Progenitor cell of endocrine pancreas (in vitro differentiated cells): ENCODE measurements around the gene ZBTB18. TPM values are rescaled to one million over a fixed set of nuclear protein-coding genes. Genes with fewer than 3 reads are reported as not detected.

Experiments used
- DNase-seq: peaks from one replicate; pipeline ENCODE4 v3.0.0; 2021; ENCODE audit warnings: low spot score; ENCODE audit not compliant: unreplicated experiment
- H3K27ac Mint-ChIP-seq: 2 replicates; pipeline ENCODE4 v1.8.0; 2021; ENCODE audit warnings: mild to moderate bottlenecking, moderate library complexity, mixed read lengths
- H3K27me3 Mint-ChIP-seq: 2 replicates; pipeline ENCODE4 v1.8.0; 2021; ENCODE audit warnings: mixed read lengths
- H3K36me3 Mint-ChIP-seq: 2 replicates; pipeline ENCODE4 v1.8.0; 2022; ENCODE audit warnings: mixed read lengths; ENCODE audit not compliant: insufficient read depth
- H3K4me1 Mint-ChIP-seq: 2 replicates; pipeline ENCODE4 v1.8.0; 2021; ENCODE audit warnings: low read depth, mixed read lengths
- H3K4me3 Mint-ChIP-seq: 2 replicates; pipeline ENCODE4 v1.8.0; 2021; ENCODE audit warnings: low read depth, mild to moderate bottlenecking, moderate library complexity, mixed read lengths
- H3K9me3 Mint-ChIP-seq: 2 replicates; pipeline ENCODE4 v1.8.0; 2021; ENCODE audit warnings: low read depth, mixed read lengths
- CTCF ChIP-seq: fragments of 200-600 bp; sonication (generic); IDR thresholded peaks from one replicate; pipeline ENCODE4 v1.5.0; 2021; ENCODE audit warnings: antibody characterized with exemption, mild to moderate bottlenecking; ENCODE audit not compliant: unreplicated experiment
- total RNA-seq: library from RNA; stranded (reverse); gene quantifications from 2 replicates; pipeline ENCODE4 v1.2.1, GENCODE V29; 2021

ZBTB18 gene
- total RNA-seq, 1 donor from 2014 or later, result 32.3 TPM

DNA sequence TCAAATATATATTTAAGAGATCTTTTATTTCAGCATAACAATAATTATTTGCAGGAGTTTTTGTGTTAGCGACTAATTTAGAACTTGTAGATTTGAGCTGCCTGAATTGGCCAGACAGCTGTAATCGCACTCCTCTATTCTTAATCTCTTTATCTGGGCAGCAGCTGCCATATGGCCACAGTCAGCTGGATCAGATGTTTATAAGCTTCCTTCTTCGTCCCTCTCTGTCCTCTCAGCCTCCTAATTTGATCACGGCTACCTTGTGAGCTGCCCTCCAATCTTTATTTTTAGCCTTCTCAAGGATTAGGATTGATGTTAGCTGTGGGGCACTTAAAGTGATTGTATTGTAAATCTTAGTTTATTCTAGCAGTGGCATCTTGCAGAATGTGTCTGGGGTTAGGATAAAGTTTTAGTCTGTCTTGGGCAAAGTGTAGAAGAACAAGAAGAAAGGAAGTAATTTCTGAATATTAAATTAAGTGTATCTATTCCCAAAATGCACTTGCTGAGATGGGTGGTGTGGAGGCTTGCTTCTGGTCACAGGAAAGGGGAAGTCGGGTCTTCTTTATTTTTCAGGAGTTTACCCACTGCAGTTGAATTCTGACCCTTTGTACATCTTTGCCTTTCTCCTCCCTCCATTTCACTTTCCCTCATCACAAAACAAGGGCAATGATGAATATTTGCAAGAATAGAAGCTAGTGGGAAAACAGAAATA lies 1.1 kb downstream of the ZBTB18 start:
- H3K4me1 Mint-ChIP-seq, result peaks cover 22% of the 10 kb centered on the region
- no peaks in the 10 kb centered on the region for H3K27me3 Mint-ChIP-seq
- no peak for DNase-seq
- TF ChIP-seq CTCF, result no peak
- H3K27ac Mint-ChIP-seq, result no peak overlapping the region
- H3K4me3 Mint-ChIP-seq, result no peak overlapping the region
- H3K9me3 Mint-ChIP-seq, result no peaks in the 10 kb centered on the region
- peaks cover 9% of the 10 kb centered on the region for H3K36me3 Mint-ChIP-seq

- no peak overlapping the region for H3K4me3 Mint-ChIP-seq
- TF ChIP-seq CTCF, result no peak
- peaks cover 9% of the 10 kb centered on the region for H3K36me3 Mint-ChIP-seq
- no peak for DNase-seq
- H3K27ac Mint-ChIP-seq, result no peak overlapping the region
- H3K9me3 Mint-ChIP-seq, result no peaks in the 10 kb centered on the region
- no peaks in the 10 kb centered on the region for H3K27me3 Mint-ChIP-seq
- peaks cover 19% of the 10 kb centered on the region for H3K4me1 Mint-ChIP-seq
Observed at GRCh38 chr1:244052728-244053312, 1.7 kb downstream of the ZBTB18 start.

DNA sequence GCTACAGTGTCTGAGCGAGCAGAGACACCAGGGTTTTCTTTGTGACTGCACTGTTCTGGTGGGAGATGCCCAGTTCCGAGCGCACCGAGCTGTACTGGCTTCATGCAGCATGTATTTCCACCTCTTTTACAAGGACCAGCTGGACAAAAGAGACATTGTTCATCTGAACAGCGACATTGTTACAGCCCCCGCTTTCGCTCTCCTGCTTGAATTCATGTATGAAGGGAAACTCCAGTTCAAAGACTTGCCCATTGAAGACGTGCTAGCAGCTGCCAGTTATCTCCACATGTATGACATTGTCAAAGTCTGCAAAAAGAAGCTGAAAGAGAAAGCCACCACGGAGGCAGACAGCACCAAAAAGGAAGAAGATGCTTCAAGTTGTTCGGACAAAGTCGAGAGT lies 2.7 kb downstream of the ZBTB18 start:
- Mint-ChIP-seq H3K36me3 (peaks cover 9% of the 10 kb centered on the region), H3K4me3 (no peak overlapping the region), H3K27me3 (no peaks in the 10 kb centered on the region), H3K9me3 (no peaks in the 10 kb centered on the region), H3K27ac (no peak overlapping the region), H3K4me1 (peaks cover 19% of the 10 kb centered on the region)
- no peak for TF ChIP-seq CTCF
- no peak for DNase-seq

DNA sequence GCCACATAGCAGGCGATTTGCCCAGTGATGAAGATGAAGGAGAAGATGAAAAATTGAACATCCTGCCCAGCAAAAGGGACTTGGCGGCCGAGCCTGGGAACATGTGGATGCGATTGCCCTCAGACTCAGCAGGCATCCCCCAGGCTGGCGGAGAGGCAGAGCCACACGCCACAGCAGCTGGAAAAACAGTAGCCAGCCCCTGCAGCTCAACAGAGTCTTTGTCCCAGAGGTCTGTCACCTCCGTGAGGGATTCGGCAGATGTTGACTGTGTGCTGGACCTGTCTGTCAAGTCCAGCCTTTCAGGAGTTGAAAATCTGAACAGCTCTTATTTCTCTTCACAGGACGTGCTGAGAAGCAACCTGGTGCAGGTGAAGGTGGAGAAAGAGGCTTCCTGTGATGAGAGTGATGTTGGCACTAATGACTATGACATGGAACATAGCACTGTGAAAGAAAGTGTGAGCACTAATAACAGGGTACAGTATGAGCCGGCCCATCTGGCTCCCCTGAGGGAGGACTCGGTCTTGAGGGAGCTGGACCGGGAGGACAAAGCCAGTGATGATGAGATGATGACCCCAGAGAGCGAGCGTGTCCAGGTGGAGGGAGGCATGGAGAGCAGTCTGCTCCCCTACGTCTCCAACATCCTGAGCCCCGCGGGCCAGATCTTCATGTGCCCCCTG lies 3.3 kb downstream of the ZBTB18 start:
- peaks cover 9% of the 10 kb centered on the region for H3K36me3 Mint-ChIP-seq
- H3K4me3 Mint-ChIP-seq, result no peak overlapping the region
- no peaks in the 10 kb centered on the region for H3K9me3 Mint-ChIP-seq
- no peak for TF ChIP-seq CTCF
- peaks cover 19% of the 10 kb centered on the region for H3K4me1 Mint-ChIP-seq
- no peaks in the 10 kb centered on the region for H3K27me3 Mint-ChIP-seq
- no peak overlapping the region for H3K27ac Mint-ChIP-seq
- no peak for DNase-seq

- no peak for TF ChIP-seq CTCF
- no peak overlapping the region for H3K27ac Mint-ChIP-seq
- DNase-seq, result no peak
- H3K4me3 Mint-ChIP-seq, result no peak overlapping the region
- no peaks in the 10 kb centered on the region for H3K9me3 Mint-ChIP-seq
- peaks cover 17% of the 10 kb centered on the region for H3K4me1 Mint-ChIP-seq
- H3K36me3 Mint-ChIP-seq, result peaks cover 9% of the 10 kb centered on the region
- H3K27me3 Mint-ChIP-seq, result no peaks in the 10 kb centered on the region
Observed at GRCh38 chr1:244054924-244055263, 3.8 kb downstream of the ZBTB18 start.
